Thyroid gland (tissue), 4 donors: ENCODE measurements around the gene NFAM1. TPM values are rescaled to one million over a fixed set of nuclear protein-coding genes. Genes with fewer than 3 reads are reported as not detected.
A peak's percentile ranks its signal among the peaks of the same experiment; 100 is the strongest.

Experiments
- DNase-seq, 2 donors: peaks; one replicate each; pipeline ENCODE4 v3.0.0-alpha.2; 2019
- H3K27ac ChIP-seq, 3 donors: fragments of 200-600 bp; sonication (generic); 1 replicate in 2 of 3; 2 replicates in 1 of 3; pipeline ENCODE4 v1.5.1; 2016 to 2019; ENCODE audit warnings: mild to moderate bottlenecking in 1 of 3, moderate library complexity in 1 of 3
- H3K27me3 ChIP-seq: fragments of 200-600 bp; sonication (generic); one replicate; pipeline ENCODE4 v1.5.1; 2019
- H3K36me3 ChIP-seq, 2 donors: fragments of 200-600 bp; sonication (generic); one replicate each; pipeline ENCODE4 v1.5.1; 2016 to 2019
- H3K4me1 ChIP-seq, 2 donors: fragments of 200-600 bp; sonication (generic); one replicate each; pipeline ENCODE4 v1.5.1; 2017 to 2019
- H3K4me3 ChIP-seq, 3 donors: fragments of 200-600 bp; sonication (generic); replicated peaks in 1 of 3; 1 replicate in 2 of 3; 2 replicates in 1 of 3; pipeline ENCODE4 v1.5.1; 2016; ENCODE audit warnings: mild to moderate bottlenecking in 1 of 3
- H3K9me3 ChIP-seq: fragments of 200-600 bp; sonication (generic); one replicate; pipeline ENCODE4 v1.5.1; 2017
- CTCF ChIP-seq, 6 experiments: fragments of 200-600 bp in 3 of 6; fragments of 450-650 bp in 3 of 6; sonication (generic) in 3 of 6; IDR thresholded peaks; one replicate each; pipeline ENCODE4 v1.5.1; 2016 to 2019; ENCODE audit warnings: antibody characterized with exemption in 6 of 6, mild to moderate bottlenecking in 2 of 6, inconsistent platforms in 1 of 6, moderate library complexity in 1 of 6
- POLR2A ChIP-seq, 2 donors: fragments of 450-650 bp; IDR thresholded peaks; one replicate each; pipeline ENCODE4 v1.6.1; 2017; ENCODE audit warnings: antibody characterized with exemption in 2 of 2, mild to moderate bottlenecking in 2 of 2, moderate library complexity in 1 of 2
- WGBS, 2 donors: methylation state at CpG; one replicate each; pipeline ENCODE4 v1.1.5; 2017; 5-methylcytosine and 5-hydroxymethylcytosine counted together
- intact Hi-C: fragments of 100-400 bp; cut with DNase I; formaldehyde crosslinking; loops from one replicate; pipeline ENCODE4 v1.15.1; 2023
- total RNA-seq, 4 donors: library from RNA; depleted of rRNA; stranded (reverse); fragments of >200 nt; gene quantifications; one replicate each; pipeline ENCODE4 v1.2.3, GENCODE V29; 2016

The NFAM1 gene
- total RNA-seq, 4 donors from 2014 or later = 0.89 to 1.4 (median 1.2) TPM

DNA sequence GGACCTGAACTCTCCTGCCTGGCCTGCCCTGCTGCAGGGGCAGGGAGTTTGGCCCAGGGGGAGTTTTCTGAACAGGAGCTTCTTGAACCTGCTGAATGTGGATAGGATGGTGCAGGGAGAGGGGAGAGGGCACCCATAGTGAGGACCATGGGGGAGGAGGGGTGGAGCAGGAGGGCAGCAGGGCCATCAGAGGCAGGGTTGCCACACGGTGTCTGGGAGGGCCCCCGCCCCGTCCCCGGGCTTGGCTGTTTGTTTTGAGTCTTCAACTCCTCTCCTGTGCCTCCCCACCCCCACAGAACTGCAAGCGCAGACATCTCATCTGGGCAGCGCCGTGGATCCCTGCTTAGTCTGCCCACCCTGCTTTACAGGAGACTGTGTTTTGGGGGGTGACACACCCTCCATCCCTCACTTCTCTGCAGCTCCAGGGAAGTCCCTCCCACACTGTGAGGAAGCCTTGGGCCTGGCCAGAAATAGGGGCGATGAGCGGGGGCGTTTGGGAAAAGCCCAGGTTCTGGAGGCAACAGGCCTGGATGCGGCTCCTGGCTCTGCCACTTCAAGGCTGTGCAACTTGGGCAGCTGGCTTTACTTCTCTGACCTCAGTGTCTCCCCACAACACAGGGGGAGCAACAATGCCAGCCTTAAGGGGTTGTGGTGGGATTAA lies 14.4 kb downstream of the NFAM1 start:
- H3K36me3 ChIP-seq = no peaks in the 10 kb centered on the region
- 74 to 86% methylated on average over 10 of the region's 11 CpGs for WGBS, 2 donors
- peak overlapping the region in 1 of 3 donors; percentile 74 for H3K27ac ChIP-seq

GRCh38 chr22:42416671-42417230 lies 15.5 kb downstream of the NFAM1 start:
- Histone ChIP-seq H3K4me1 (peaks cover 15 to 34% of the 10 kb centered on the region in 2 donors), H3K4me3 (no peak overlapping the region), H3K9me3 (no peaks in the 10 kb centered on the region), H3K36me3 (no peaks in the 10 kb centered on the region), H3K27me3 (no peaks in the 10 kb centered on the region), H3K27ac (no peak overlapping the region)
- TF ChIP-seq CTCF (IDR thresholded peaks at IDR 0.05) (no peak), POLR2A (IDR thresholded peaks at IDR 0.05) (no peak)
- intact Hi-C loops = no loop called here
- DNase-seq = no peak
- WGBS, 2 donors = 95% methylated on average over 14 to 18 of the region's 18 CpGs

More for the DNA sequence above, 14.4 kb downstream of the NFAM1 start:
- Histone ChIP-seq H3K4me3 (no peak overlapping the region), H3K27me3 (no peaks in the 10 kb centered on the region), H3K4me1 (peaks cover 12 to 29% of the 10 kb centered on the region in 2 donors), H3K9me3 (no peaks in the 10 kb centered on the region)
- no peak for TF ChIP-seq POLR2A (IDR thresholded peaks at IDR 0.05)
- TF ChIP-seq CTCF (IDR thresholded peaks at IDR 0.05) = no peak
- intact Hi-C loops = no loop called here
- DNase-seq = no peak

GRCh38 chr22:42414565-42415303 lies 17.5 kb downstream of the NFAM1 start:
- H3K36me3 ChIP-seq = no peaks in the 10 kb centered on the region
- intact Hi-C loops = no loop called here
- H3K4me3 ChIP-seq = no peak overlapping the region
- no peak for TF ChIP-seq POLR2A (IDR thresholded peaks at IDR 0.05)
- TF ChIP-seq CTCF (IDR thresholded peaks at IDR 0.05) = no peak
- DNase-seq = no peak
- 79% methylated on average over 16 to 17 of the region's 17 CpGs for WGBS, 2 donors
- H3K27me3 ChIP-seq = no peaks in the 10 kb centered on the region
- peaks cover 15 to 34% of the 10 kb centered on the region in 2 donors for H3K4me1 ChIP-seq
- H3K27ac ChIP-seq = no peak overlapping the region
- no peaks in the 10 kb centered on the region for H3K9me3 ChIP-seq

- no peaks in the 10 kb centered on the region for H3K36me3 ChIP-seq
- WGBS, 2 donors = 77 to 78% methylated on average over 11 of the region's 11 CpGs
- intact Hi-C loops = no loop called here
- H3K4me1 ChIP-seq = peaks cover 11 to 28% of the 10 kb centered on the region in 2 donors
- no peak overlapping the region for H3K4me3 ChIP-seq
- H3K27me3 ChIP-seq = no peaks in the 10 kb centered on the region
- TF ChIP-seq CTCF (IDR thresholded peaks at IDR 0.05) (no peak), POLR2A (IDR thresholded peaks at IDR 0.05) (no peak)
- no peaks in the 10 kb centered on the region for H3K9me3 ChIP-seq
- no peak for DNase-seq
- no peak overlapping the region for H3K27ac ChIP-seq
Measured at GRCh38 chr22:42414021-42414420, 18.2 kb downstream of the NFAM1 start.
